ENCODE measurements around the gene TFDP2. TPM values are rescaled to one million over a fixed set of nuclear protein-coding genes. Genes with fewer than 3 reads are reported as not detected.
"Not testable (repeated sequence)": the region's sequence is repeated elsewhere in the genome, so short reads cannot be mapped to it uniquely, and the experiment has no call there.

The TFDP2 gene
- total RNA-seq, 3 donors from 2014 or later: 55.9 to 93.5 (median 59.3) TPM

GRCh38 chr3:141986548-141987107 lies 162.7 kb downstream of the TFDP2 start:
- intact Hi-C loops (cut with DNase I; ENCODE audit: low total_unique reads): no loop called here

GRCh38 chr3:141981084-141981483 lies 168.3 kb downstream of the TFDP2 start:
- no peaks in the 10 kb centered on the region for H3K27me3 ChIP-seq
- no peak overlapping the region for H3K4me3 ChIP-seq
- intact Hi-C loops (cut with DNase I; ENCODE audit: low total_unique reads): no loop called here
- no peak overlapping the region for H3K27ac ChIP-seq
- no peaks in the 10 kb centered on the region for H3K9me3 ChIP-seq
- DNase-seq (ENCODE audit: low spot score in 2 of 2): no peak
- no peaks in the 10 kb centered on the region for H3K36me3 ChIP-seq
- H3K4me1 ChIP-seq: no peaks in the 10 kb centered on the region
- TF ChIP-seq POLR2A (IDR thresholded peaks at IDR 0.05): no peak

More at GRCh38 chr3:141986548-141987107, 162.7 kb downstream of the TFDP2 start:
- H3K4me1 ChIP-seq: no peaks in the 10 kb centered on the region
- no peaks in the 10 kb centered on the region for H3K9me3 ChIP-seq
- H3K4me3 ChIP-seq: no peak overlapping the region
- DNase-seq (ENCODE audit: low spot score in 2 of 2): no peak
- TF ChIP-seq CTCF (IDR thresholded peaks at IDR 0.05) (no peak), POLR2AphosphoS5 (IDR thresholded peaks at IDR 0.05) (no peak), POLR2A (IDR thresholded peaks at IDR 0.05) (no peak)
- H3K27me3 ChIP-seq: no peaks in the 10 kb centered on the region
- no peaks in the 10 kb centered on the region for H3K36me3 ChIP-seq
- no peak overlapping the region for H3K27ac ChIP-seq

GRCh38 chr3:141979050-141979671 lies 170.2 kb downstream of the TFDP2 start:
- Histone ChIP-seq H3K4me1 (no peaks in the 10 kb centered on the region), H3K36me3 (no peaks in the 10 kb centered on the region), H3K4me3 (no peak overlapping the region), H3K27me3 (no peaks in the 10 kb centered on the region), H3K27ac (no peak overlapping the region), H3K9me3 (no peaks in the 10 kb centered on the region)
- intact Hi-C loops (cut with DNase I; ENCODE audit: low total_unique reads): loop anchor here (10.0 kb wide), 1 partner anchor 1534 kb away; no protein-coding TSS in a partner anchor
- no peak for DNase-seq (ENCODE audit: low spot score in 2 of 2)
- TF ChIP-seq CTCF (IDR thresholded peaks at IDR 0.05) (no peak), POLR2AphosphoS5 (IDR thresholded peaks at IDR 0.05) (no peak), POLR2A (IDR thresholded peaks at IDR 0.05) (no peak)

GRCh38 chr3:141974777-141975176 lies 174.6 kb downstream of the TFDP2 start:
- not testable (repeated sequence) for DNase-seq (ENCODE audit: low spot score in 2 of 2); H3K36me3 ChIP-seq; H3K4me1 ChIP-seq; H3K4me3 ChIP-seq; H3K27ac ChIP-seq; H3K9me3 ChIP-seq; H3K27me3 ChIP-seq
- intact Hi-C loops (cut with DNase I; ENCODE audit: low total_unique reads): loop anchor here (10.0 kb wide), 1 partner anchor 1530 kb away; no protein-coding TSS in a partner anchor

- intact Hi-C loops (cut with DNase I; ENCODE audit: low total_unique reads): loop anchor here (10.0 kb wide), 1 partner anchor 1528 kb away; no protein-coding TSS in a partner anchor
- Histone ChIP-seq H3K36me3 (no peaks in the 10 kb centered on the region), H3K27me3 (no peaks in the 10 kb centered on the region), H3K4me1 (no peaks in the 10 kb centered on the region), H3K4me3 (no peak overlapping the region), H3K9me3 (no peaks in the 10 kb centered on the region), H3K27ac (no peak overlapping the region)
- DNase-seq (ENCODE audit: low spot score in 2 of 2): no peak
- no peak for TF ChIP-seq CTCF (IDR thresholded peaks at IDR 0.05)
- TF ChIP-seq POLR2A (IDR thresholded peaks at IDR 0.05): no peak
- no peak for TF ChIP-seq POLR2AphosphoS5 (IDR thresholded peaks at IDR 0.05)
Observed at GRCh38 chr3:141972399-141972798, 176.9 kb downstream of the TFDP2 start.

- Histone ChIP-seq H3K4me1 (no peaks in the 10 kb centered on the region), H3K9me3 (no peaks in the 10 kb centered on the region), H3K27me3 (no peaks in the 10 kb centered on the region), H3K4me3 (no peak overlapping the region), H3K27ac (no peak overlapping the region), H3K36me3 (no peaks in the 10 kb centered on the region)
- DNase-seq (ENCODE audit: low spot score in 2 of 2): no peak
- intact Hi-C loops (cut with DNase I; ENCODE audit: low total_unique reads): loop anchor here (10.0 kb wide), 1 partner anchor 1527 kb away; no protein-coding TSS in a partner anchor
- no peak for TF ChIP-seq CTCF (IDR thresholded peaks at IDR 0.05)
- TF ChIP-seq POLR2AphosphoS5 (IDR thresholded peaks at IDR 0.05): no peak
- TF ChIP-seq POLR2A (IDR thresholded peaks at IDR 0.05): no peak
Observed at GRCh38 chr3:141971571-141971970, 177.8 kb downstream of the TFDP2 start.
